ENCODE results near the gene BABAM2. TPM values are rescaled to one million over a fixed set of nuclear protein-coding genes. Genes with fewer than 3 reads are reported as not detected.

Gene BABAM2
- total RNA-seq, 4 donors from 2014 or later: 33.2 to 70.3 (median 38.6) TPM

DNA sequence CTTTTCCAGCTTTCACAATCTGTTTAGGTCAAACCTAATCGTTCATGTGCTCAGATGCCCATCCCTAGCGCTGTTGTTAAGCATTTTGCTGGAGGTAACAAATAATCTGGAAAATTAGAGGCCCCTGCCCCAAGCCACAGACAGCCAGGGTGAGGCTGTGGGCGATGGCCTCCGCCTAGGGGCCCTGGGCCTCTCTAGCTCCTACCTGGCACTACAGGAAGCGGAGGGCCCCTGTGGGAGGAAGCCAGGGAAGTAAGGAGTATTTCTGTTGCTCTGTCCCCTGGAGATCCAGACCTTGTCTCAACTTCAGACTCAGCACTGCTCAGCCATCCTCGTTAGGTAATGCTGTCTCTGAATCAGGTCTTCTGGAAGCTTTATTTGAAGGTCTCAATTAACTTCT is 489.7 kb downstream of the BABAM2 start:
- no peaks in the 10 kb centered on the region for H3K36me3 ChIP-seq
- DNase-seq: no peak
- no peaks in the 10 kb centered on the region for H3K27me3 ChIP-seq
- TF ChIP-seq, protein P1, sequence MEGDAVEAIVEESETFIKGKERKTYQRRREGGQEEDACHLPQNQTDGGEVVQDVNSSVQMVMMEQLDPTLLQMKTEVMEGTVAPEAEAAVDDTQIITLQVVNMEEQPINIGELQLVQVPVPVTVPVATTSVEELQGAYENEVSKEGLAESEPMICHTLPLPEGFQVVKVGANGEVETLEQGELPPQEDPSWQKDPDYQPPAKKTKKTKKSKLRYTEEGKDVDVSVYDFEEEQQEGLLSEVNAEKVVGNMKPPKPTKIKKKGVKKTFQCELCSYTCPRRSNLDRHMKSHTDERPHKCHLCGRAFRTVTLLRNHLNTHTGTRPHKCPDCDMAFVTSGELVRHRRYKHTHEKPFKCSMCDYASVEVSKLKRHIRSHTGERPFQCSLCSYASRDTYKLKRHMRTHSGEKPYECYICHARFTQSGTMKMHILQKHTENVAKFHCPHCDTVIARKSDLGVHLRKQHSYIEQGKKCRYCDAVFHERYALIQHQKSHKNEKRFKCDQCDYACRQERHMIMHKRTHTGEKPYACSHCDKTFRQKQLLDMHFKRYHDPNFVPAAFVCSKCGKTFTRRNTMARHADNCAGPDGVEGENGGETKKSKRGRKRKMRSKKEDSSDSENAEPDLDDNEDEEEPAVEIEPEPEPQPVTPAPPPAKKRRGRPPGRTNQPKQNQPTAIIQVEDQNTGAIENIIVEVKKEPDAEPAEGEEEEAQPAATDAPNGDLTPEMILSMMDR (IDR thresholded peaks at IDR 0.05): no peak
- no peak for TF ChIP-seq POLR2A (IDR thresholded peaks at IDR 0.05)
- no peaks in the 10 kb centered on the region for H3K4me1 ChIP-seq
- H3K4me3 ChIP-seq (replicated peaks in 1 of 3): no peak overlapping the region
- intact Hi-C loops (cut with DNase I): no loop called here
- H3K9me3 ChIP-seq: no peaks in the 10 kb centered on the region
- WGBS, 2 donors: 87 to 91% methylated on average over 5 to 6 of the region's 6 CpGs
- H3K27ac ChIP-seq: no peak overlapping the region

DNA sequence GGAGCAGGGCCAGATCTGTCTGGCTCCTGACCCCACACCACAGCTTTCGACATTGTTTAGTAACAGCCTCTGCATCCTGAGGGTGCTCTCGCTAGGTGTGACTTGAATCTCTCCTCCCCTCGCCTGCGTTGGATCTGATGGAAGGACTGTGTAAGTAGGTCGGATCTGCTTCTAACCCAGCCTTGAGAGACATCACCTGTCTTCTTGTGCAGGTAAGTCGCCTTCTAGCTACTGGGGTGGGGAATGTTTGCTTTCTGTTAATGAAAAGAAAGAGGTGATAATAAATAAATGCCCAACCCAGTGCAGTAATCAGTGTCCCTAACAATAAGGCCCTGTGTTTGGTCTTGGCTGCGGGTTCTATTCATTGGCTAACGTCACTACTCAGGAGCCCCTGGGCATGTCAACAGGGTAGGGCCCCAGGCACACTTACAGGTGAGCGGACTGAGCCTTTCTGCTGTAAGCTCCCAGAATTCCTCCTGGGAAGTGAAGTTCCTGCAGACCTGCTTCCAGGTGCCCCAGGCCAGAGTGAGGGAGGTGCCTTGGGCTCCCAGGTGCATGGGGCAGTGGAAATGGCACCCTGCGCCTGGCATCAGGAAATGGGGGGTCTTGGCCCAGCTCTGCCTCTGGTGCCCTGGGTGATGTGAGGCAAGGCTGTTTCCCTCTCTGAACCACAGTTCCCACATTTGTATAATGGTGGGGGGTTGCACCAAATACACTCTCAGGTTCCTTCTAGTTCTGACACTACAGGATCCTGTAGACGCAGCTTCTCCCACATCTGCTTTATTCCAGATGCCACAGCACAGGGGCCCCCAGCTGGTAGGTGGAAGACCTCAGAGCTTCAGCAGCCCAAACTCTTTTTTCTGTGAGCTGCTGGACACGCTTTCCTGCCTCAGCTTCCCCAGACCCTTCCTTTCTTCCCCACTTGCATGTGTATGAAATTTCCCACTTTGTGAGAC is 491.0 kb downstream of the BABAM2 start:
- no peak overlapping the region for H3K27ac ChIP-seq
- intact Hi-C loops (cut with DNase I): no loop called here
- no peaks in the 10 kb centered on the region for H3K36me3 ChIP-seq
- no peak for DNase-seq
- TF ChIP-seq, protein P1 (IDR thresholded peaks at IDR 0.05): no peak
- no peak for TF ChIP-seq POLR2A (IDR thresholded peaks at IDR 0.05)
- H3K9me3 ChIP-seq: no peaks in the 10 kb centered on the region
- H3K4me1 ChIP-seq: no peaks in the 10 kb centered on the region
- no peaks in the 10 kb centered on the region for H3K27me3 ChIP-seq
- no peak overlapping the region for H3K4me3 ChIP-seq (replicated peaks in 1 of 3)
- 92 to 94% methylated on average over 12 of the region's 12 CpGs for WGBS, 2 donors

DNA sequence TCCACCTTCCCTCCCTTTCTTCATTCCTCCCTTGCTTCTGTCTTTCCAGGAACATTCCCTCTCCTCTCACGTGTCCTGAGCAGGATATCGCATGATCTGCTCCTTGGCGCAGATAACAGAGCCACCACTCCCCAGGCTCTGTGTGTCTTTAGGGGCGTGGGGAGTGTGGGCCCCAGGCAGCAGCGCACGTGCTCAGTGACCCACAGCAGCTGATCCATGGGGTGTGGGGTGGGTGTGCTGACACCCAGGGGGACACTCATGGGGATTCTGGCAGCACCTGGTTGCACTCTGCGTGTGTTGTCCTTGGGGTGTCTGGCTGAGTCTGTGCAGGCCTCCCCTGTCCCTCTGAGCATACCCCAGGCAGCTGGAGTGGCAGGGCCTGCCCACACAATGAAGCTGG is 492.2 kb downstream of the BABAM2 start:
- WGBS, 2 donors: 91 to 96% methylated on average over 6 to 7 of the region's 7 CpGs

DNA sequence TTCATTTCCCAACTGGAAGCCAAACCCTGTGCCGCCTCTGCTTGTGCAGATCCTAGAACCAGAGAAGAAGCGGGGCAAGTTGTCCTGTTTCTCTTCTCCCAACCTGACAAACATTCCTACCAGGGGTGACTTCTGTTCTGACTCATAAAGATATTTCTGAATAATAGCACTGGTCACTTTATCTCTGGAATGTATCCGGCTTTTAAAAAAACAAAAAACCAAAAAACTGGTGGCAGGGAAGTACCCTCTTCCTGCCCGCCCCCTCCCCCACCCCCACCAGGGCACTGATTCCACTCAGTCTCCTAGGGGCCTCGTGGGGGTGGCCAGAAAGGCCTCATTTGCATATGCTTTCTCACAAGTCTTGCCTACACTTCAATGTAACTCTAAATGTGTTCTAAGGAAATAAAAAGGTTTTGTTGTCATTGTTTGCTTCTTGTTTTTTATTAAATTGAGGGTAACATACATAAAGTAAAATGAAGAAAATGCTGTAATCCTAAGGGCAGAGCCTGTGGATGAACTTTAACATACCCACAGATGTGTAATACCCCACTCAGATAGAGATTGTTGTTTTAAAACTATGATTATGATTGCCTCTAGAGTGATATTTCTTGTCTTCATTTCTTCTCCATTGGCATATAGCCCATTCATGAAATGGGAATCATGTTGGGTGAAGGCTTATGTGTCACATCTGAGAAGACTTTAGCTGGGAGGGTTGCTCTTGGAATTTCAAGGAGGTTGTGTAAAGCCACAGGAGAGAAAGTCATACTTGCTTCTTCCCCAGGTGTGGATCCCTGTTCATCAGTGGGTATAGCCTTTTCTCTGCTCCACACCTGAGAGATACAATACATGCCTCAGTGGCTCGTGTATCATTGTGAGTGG is 496.8 kb downstream of the BABAM2 start:
- Histone ChIP-seq H3K27ac (no peak overlapping the region), H3K9me3 (no peaks in the 10 kb centered on the region), H3K4me3 (replicated peaks in 1 of 3) (no peak overlapping the region), H3K4me1 (peaks cover 8 to 14% of the 10 kb centered on the region in 2 donors), H3K27me3 (no peaks in the 10 kb centered on the region), H3K36me3 (no peaks in the 10 kb centered on the region)
- no peak for TF ChIP-seq POLR2A (IDR thresholded peaks at IDR 0.05)
- TF ChIP-seq, protein P1 (IDR thresholded peaks at IDR 0.05): no peak
- WGBS, 2 donors: 66 to 82% methylated on average over 6 of the region's 6 CpGs
- DNase-seq: no peak
- intact Hi-C loops (cut with DNase I): no loop called here

More for the DNA sequence above, 492.2 kb downstream of the BABAM2 start:
- H3K9me3 ChIP-seq: no peaks in the 10 kb centered on the region
- no peaks in the 10 kb centered on the region for H3K36me3 ChIP-seq
- no peak overlapping the region for H3K27ac ChIP-seq
- TF ChIP-seq POLR2A (IDR thresholded peaks at IDR 0.05): no peak
- TF ChIP-seq, protein P1 (IDR thresholded peaks at IDR 0.05): no peak
- no peak overlapping the region for H3K4me3 ChIP-seq (replicated peaks in 1 of 3)
- intact Hi-C loops (cut with DNase I): no loop called here
- H3K4me1 ChIP-seq: no peaks in the 10 kb centered on the region
- H3K27me3 ChIP-seq: no peaks in the 10 kb centered on the region
- no peak for DNase-seq

Small RNAs within 50 kb of the gene (microRNA-seq; reads per million reads assigned to microRNA genes)
- gene MIR4263: not detected

Small RNAs within 50 kb of the gene (small RNA-seq; reads per million reads assigned to genes)
- not detected for gene MIR4263
- gene RF02271: not detected

Other genes starting within 250 kb of the BABAM2 start
- 10 to 100 TPM; 24.9 to 38.1 (median 29.6) TPM for gene SUPT7L, start 227.1 kb upstream of the BABAM2 start, total RNA-seq
- 10 to 100 TPM; 16.5 to 26.6 (median 23.4) TPM for gene SLC4A1AP, start 226.8 kb upstream of the BABAM2 start, total RNA-seq
- 100 to 1,000 TPM in 3 of 4 donors, 10 to 100 TPM in 1; 70.2 to 166 (median 130) TPM for gene MRPL33, start 119.0 kb upstream of the BABAM2 start, total RNA-seq
- gene RBKS, start 342 bp upstream of the BABAM2 start, total RNA-seq: 10 to 100 TPM in 1 of 4 donors, 1 to 10 TPM in 3; 6.9 to 10.6 (median 8.1) TPM

Data from thyroid gland (tissue), 4 donors.